ENCODE data around the gene JAG1.

DNA sequence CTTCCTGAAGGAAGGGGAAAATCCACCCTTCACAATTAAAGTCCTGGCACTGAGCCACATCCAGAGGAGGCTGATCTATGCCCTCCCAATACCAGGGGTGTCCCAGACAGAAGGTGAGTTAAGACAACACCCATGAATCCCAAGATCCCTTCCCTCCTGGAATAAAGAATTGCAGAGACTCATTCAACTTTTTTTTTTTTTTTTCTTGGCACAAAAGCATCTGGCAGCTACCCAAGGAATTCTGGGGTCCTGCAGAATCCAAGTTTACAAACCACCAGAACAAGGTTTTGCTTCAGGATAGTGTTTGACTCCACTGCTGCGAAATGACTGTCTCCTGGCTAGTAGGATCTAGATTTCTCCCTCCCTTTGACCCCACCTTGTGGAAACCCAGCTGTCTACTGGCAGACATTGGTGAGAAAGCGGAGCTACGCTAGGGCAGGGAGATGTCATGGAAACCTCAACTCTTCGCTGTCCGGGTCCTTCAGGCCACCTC, 37.4 kb downstream of the JAG1 start:
- TF ChIP-seq POLR2A (IDR thresholded peaks at IDR 0.05; ENCODE audit: extremely low read depth, insufficient read length) (no peak), MAX (IDR thresholded peaks at IDR 0.05; ENCODE audit: low read depth, low read length) (no peak), CTCF (IDR thresholded peaks at IDR 0.05; ENCODE audit: low read depth, low read length) (no peak)

Data from NB4 (cell line).